Stimulated activated CD4-positive, alpha-beta T cell treated with anti-CD3 and anti-CD28 coated beads, TNF-alpha, amount 100 ng/mL, for 4 hours (primary cell): ENCODE measurements around the gene DDX28.
"Not testable (repeated sequence)": the region's sequence is repeated elsewhere in the genome, so short reads cannot be mapped to it uniquely, and the experiment has no call there.

Experiments
- DNase-seq, 3 experiments: peaks; one replicate each; pipeline ENCODE4 v3.0.0-alpha.2; 2020; ENCODE audit warnings: low read depth in 3 of 3

The DDX28 gene

GRCh38 chr16:68037841-68038597 is 15.0 kb upstream of the DDX28 start:
- no peak for DNase-seq

GRCh38 chr16:68035227-68035626 is 12.2 kb upstream of the DDX28 start:
- DNase-seq = no peak

GRCh38 chr16:68033101-68033500 is 10.1 kb upstream of the DDX28 start:
- no peak for DNase-seq

GRCh38 chr16:68031951-68032350 is 8.9 kb upstream of the DDX28 start:
- DNase-seq = no peak

GRCh38 chr16:68030108-68030507 is 7.1 kb upstream of the DDX28 start:
- DNase-seq = not testable (repeated sequence)

GRCh38 chr16:68028996-68029395 is 6.0 kb upstream of the DDX28 start:
- no peak for DNase-seq

GRCh38 chr16:68022278-68022727 is 729 bp downstream of the DDX28 start:
- DNase-seq = no peak

GRCh38 chr16:68021490-68021889 is 1.5 kb downstream of the DDX28 start:
- DNase-seq = no peak

GRCh38 chr16:68019167-68019680 is 3.8 kb downstream of the DDX28 start:
- DNase-seq = no peak

GRCh38 chr16:68015681-68016080 is 7.4 kb downstream of the DDX28 start, which contains the start of gene DPEP2NB:
TSS of gene DPEP2NB (minus strand) at chr16:68015911. CDS start at chr16:68015770, 141 bp downstream.
- no peak for DNase-seq

- DNase-seq = no peak
Measured at GRCh38 chr16:68013440-68013839, 9.6 kb downstream of the DDX28 start.

- not testable (repeated sequence) for DNase-seq
Measured at GRCh38 chr16:68009872-68010271, 13.2 kb downstream of the DDX28 start.

- DNase-seq = no peak
Measured at GRCh38 chr16:68009157-68009735, 13.8 kb downstream of the DDX28 start.

GRCh38 chr16:68005786-68006286 is 17.2 kb downstream of the DDX28 start:
- no peak for DNase-seq

GRCh38 chr16:68005211-68005610 is 17.8 kb downstream of the DDX28 start:
- no peak for DNase-seq

GRCh38 chr16:68003031-68003430 is 20.0 kb downstream of the DDX28 start:
- no peak for DNase-seq

- no peak for DNase-seq
Measured at GRCh38 chr16:68000450-68000849, 22.6 kb downstream of the DDX28 start.

GRCh38 chr16:67999985-68000384 is 23.0 kb downstream of the DDX28 start:
- no peak for DNase-seq

GRCh38 chr16:67998779-67999688 is 24.0 kb downstream of the DDX28 start, which contains the start of gene DPEP2:
TSS of gene DPEP2 (minus strand) at chr16:67999484. CDS start at chr16:67993212, 6,272 bp downstream.
- DNase-seq = not testable (repeated sequence)

GRCh38 chr16:67998231-67998778 is 24.7 kb downstream of the DDX28 start:
- not testable (repeated sequence) for DNase-seq

GRCh38 chr16:67996666-67997065 is 26.4 kb downstream of the DDX28 start:
- DNase-seq = no peak
